C4-2B (cell line): ENCODE measurements around the gene GMPR.

Experiments used
- H3K27ac ChIP-seq: fragments of 450-650 bp; 2 replicates; pipeline ENCODE4 v1.5.1; 2017
- ZFX ChIP-seq: fragments of 450-650 bp; IDR thresholded peaks from 2 replicates; pipeline ENCODE4 v1.6.1; 2017
- TF ChIP-seq, protein P1 (sequence below): fragments of 450-650 bp; conservative IDR thresholded peaks from 2 replicates; pipeline ENCODE4 v1.5.1; 2017; ENCODE audit warnings: mild to moderate bottlenecking

GMPR gene

DNA sequence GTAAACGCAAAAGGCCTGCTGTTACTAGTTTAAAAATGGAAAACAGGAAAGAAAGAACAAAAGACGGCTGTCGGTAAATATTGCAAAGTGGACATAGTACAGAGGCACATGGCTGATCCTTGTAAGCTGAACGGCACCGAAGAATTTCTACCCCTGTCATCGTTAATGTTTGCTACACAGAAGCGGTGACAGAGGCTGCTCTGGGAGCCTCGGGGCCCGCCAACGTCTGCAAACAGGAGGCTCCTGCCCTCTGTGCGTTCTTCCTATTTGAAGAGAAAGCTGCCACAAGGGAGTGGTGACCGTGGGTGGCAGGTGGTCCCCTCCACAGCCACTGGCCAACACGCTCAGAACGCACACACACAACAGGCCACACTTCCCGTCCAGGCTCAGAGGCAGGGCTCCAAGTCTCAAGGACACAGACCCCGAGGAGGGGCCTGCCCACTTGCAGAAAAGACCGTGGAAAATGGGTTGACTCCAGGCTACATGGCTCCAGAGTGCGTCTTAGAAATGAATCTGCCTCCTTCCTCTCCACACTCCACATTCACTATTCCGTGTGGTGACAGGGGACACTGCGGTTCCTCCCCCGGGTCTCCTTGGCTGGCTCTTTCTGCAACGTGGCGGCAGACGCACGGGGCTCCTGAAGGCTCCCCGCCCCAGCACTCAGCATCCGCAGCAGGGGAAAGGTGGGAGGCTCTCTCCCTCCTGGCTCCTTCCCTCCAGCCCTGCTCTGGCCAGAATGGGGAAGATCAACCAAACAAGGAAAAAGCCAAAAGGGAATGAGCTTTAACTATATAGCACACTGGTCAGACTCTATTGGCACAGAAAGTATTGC, 64.5 kb downstream of the GMPR start:
- no peak overlapping the region for H3K27ac ChIP-seq
- TF ChIP-seq, protein P1, sequence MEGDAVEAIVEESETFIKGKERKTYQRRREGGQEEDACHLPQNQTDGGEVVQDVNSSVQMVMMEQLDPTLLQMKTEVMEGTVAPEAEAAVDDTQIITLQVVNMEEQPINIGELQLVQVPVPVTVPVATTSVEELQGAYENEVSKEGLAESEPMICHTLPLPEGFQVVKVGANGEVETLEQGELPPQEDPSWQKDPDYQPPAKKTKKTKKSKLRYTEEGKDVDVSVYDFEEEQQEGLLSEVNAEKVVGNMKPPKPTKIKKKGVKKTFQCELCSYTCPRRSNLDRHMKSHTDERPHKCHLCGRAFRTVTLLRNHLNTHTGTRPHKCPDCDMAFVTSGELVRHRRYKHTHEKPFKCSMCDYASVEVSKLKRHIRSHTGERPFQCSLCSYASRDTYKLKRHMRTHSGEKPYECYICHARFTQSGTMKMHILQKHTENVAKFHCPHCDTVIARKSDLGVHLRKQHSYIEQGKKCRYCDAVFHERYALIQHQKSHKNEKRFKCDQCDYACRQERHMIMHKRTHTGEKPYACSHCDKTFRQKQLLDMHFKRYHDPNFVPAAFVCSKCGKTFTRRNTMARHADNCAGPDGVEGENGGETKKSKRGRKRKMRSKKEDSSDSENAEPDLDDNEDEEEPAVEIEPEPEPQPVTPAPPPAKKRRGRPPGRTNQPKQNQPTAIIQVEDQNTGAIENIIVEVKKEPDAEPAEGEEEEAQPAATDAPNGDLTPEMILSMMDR, result no peak
- no peak for TF ChIP-seq ZFX

DNA sequence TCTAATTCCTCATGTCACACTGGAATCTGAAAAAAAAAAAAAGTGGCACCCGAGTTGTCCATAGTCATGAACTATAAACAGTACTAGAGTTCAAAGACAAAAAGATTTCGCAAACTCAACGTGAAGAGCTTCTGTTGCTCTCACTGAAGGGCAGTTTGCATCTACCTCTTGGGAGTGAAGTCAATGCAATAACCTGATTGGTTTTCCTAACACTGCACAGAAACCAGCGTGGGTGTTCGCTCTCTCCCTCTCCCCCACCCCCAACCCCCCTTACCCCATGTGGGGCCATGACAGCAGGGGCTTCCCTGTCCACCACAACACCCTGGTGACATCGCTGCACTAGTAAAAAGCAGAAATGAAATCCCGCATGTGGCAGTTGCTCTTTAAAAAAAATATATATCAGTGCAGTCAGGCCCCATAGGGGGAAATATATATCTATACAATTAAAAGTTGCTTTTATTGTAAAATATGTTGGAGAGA, 66.9 kb downstream of the GMPR start:
- H3K27ac ChIP-seq, result no peak overlapping the region
- TF ChIP-seq ZFX, result no peak
- TF ChIP-seq, protein P1, result no peak

DNA sequence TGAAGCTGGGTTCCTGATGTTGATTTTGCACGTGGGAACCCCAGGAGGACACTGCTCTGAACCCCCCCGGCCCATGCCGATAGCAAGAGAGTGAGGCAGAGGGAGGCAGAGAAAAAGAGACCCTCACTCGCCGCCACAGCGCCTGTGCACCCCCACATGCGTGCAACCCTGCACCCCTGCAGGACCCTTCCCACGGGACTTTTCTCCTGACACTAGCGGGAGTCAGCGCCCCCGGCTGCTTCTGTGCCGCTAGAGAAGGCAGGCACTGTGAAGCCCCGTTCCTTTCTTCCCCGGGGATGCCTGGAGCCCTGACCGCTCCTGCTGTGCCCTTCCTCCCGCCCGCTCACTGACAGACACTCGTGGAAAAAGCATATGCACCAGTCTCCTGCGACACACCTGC, 67.4 kb downstream of the GMPR start:
- H3K27ac ChIP-seq, result no peak overlapping the region
- no peak for TF ChIP-seq ZFX
- TF ChIP-seq, protein P1, result no peak

DNA sequence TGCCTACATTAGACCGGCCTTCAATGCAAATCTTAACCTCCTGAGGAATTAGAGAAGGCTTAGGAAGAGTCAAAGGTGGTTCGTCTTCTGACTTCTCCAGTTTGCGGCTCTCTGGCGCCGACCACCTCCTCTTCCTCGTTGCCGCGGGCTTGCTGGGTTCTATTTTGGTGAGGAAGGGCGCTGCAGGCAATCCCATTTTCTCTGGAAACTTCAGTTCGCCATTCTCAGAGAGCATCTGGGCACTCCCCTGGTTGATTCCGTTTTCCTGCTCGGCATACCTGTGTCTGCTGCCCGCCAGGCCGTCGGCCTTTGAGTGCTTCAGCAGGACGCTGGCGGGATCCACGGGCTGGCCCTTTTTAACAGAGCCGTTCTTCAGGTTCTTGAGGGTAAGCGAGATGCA, 67.9 kb downstream of the GMPR start:
- no peak for TF ChIP-seq ZFX
- TF ChIP-seq, protein P1, result no peak
- no peak overlapping the region for H3K27ac ChIP-seq

DNA sequence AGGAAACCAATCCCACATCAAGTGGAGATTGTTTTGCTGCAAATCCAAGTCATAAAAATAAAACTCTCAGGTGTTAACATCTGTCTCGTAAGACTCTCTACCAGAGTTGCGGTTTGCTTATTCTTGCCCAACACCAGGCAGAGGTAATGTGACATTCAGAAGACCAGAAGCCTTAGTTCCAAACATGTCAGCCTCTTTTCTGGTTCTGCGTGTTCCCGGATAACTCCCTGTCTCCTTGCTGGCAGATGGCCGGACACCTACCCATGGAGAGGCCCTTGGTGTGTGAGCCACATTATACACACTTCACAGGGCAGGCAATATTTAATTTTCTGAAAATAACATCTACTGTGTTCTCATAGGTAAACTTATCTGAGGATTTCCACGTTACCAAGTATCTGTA, 73.4 kb downstream of the GMPR start:
- no peak overlapping the region for H3K27ac ChIP-seq
- TF ChIP-seq, protein P1, result no peak
- TF ChIP-seq ZFX, result no peak

DNA sequence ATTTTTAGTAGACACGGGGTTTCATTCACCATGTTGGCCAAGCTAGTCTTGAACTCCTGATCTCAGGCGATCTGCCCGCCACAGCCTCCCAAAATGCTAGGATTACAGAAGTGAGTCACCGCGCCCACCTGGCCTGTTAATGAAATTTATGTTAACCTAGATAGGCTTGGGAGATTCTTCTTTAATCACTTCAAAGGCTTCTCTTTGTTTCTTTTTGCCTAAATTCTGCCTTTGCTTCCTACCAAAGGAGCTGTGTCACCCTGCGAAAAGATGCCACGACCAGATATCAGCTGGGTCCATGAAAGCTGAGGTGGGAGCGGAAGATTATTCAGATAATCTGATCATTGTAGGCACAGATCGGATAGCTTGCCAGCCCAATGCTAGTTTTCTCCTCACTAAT, 75.3 kb downstream of the GMPR start:
- TF ChIP-seq ZFX, result no peak
- H3K27ac ChIP-seq, result no peak overlapping the region

DNA sequence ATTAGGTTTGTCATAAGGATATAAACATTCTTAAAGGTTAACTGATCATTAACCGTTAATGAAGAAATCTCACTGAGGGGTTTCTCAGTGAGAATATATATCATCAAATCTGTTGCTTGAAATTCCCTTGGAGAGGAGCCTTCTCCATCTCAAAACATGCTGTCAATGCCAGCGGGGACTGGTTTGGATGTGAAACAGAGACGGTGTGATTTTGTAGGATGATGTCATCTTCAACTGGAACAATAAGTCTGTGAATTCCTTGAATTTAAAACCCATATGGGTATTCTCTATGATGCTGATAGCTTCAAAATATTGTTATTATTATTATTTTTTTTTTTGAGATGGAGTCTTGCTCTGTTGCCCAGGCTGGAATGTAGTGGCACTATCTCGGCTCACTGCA, 75.9 kb downstream of the GMPR start:
- H3K27ac ChIP-seq, result no peak overlapping the region
- TF ChIP-seq ZFX, result no peak
- TF ChIP-seq, protein P1, result no peak

DNA sequence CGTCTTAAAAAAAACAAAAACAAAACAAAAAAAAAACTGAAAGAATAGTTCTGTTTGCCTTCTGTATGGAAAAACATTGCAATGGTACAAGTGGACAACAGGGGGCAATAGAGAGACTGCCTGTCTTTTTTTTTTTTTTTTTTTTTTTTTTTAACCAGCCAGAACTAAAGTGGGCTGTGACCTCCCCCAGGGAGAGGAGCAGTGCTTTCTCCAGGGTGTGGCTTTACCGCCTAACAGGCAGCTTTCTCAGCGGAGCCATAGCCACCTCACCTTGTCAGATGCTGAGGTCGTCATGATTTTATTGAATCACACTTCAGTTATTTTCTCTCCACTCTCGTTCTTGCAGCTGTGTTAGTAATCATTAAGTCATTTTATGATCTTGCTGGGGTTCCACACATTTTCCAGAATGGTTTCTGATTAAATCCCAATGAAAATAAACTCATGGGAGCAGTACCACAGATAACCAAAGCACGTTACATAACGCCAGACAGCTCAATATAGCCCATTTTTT, 78.4 kb downstream of the GMPR start:
- TF ChIP-seq ZFX, result no peak
- TF ChIP-seq, protein P1, result peak; percentile 93
- H3K27ac ChIP-seq, result no peak overlapping the region
